NCI-H146 (cell line): Measurements from ENCODE around the gene ALDH1A2.

Source experiments
- DNase-seq: peaks from one replicate; lab custom pipeline; 2025; lab: John Stamatoyannopoulos, UW

Gene ALDH1A2

DNA sequence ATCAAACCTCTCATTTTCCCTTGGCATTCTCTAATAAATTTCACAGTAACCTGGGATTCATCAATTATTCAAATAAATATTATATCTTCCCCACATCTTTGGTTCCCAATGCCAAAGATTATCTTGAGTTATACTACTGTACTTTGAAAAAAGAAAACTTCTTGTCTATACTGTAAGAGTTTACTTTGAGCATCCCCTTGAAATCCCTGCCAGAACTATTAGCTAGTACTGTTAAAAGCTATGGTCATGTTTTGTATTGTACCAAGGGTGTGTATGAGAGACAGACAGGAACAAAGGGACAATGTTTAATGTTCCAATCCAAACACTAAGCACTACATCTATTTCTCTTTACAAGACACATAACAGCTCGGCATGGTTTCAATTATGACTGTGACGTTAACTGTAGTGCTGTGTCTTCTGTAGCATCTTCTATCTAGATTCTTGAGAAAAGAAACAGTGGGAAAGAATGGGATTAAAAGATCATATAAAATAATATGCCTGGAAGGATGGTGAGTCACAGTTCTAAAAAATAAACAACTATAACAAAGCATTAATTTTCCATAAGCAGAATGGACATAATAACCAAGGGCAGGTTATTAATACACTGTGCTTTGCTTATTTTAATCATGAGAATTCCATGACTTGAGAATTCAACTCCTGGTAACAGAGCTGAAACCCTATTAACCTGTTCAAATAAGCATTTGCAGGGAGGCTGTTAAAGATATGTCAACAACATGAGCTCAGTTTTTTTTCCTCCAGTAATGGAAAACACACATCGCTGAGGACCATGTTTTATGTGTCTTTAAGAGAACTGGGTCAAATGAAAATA is 71.1 kb downstream of the ALDH1A2 start:
- no peak for DNase-seq

DNA sequence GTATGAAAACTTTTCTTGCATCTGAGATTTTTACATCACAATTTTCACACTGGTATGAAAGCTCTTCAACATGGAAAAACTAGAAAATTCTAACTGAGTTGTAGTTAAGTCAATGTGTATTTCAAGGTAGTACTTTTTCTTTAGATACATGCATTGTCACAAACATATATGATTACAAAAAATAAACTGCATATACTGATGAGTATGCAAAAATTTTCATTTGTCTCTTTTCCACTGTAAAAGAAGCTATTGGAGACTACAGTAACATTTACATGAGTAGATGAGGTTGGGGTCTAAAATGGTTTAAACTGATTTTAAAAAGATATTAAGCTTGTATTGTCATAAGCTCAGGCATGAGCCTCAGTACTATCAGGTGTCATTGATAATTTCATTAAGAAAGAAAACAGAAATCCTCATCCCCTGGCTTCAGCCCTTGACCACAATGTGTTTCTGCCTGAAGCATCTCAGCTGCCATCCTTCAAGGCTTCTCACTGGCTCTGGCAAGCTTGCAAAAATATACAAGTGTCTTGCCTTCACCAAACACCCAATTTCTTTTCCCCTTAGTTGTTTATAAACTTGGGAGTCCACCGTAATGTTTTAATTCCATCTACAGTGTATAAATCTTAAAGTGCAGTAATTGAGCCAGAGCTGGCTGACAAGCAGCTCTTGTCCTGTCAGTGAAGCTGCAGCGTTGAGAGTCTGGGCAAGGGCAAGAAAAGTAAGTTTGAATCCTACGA is 71.9 kb downstream of the ALDH1A2 start:
- DNase-seq = no peak

DNA sequence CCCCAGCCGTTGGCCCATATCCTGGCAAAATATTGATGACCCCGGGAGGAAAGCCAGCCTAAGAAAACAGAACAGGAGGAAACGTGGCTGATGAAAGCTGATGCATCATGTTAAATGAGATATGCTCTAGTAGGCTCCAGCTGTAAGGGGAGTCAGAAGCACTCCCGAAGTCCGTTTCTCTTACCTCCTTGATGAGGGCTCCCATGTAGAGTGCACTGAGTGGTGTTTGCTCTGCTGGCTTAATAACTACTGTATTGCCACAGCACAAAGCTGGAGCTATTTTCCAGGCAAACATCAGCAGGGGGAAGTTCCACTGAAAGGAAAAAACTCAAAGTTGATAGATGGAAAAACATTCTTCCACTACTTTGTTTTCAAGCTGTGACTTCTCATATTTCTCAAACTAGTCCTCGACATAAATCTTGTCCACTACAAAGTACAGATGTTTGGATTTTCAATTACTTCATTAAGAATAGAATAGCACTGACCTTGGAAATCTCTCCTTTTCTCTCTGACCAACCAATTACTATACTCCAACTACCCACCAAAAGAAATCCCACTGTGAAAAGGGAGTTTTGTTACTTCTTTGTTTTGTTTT is 72.7 kb downstream of the ALDH1A2 start:
- DNase-seq = no peak

DNA sequence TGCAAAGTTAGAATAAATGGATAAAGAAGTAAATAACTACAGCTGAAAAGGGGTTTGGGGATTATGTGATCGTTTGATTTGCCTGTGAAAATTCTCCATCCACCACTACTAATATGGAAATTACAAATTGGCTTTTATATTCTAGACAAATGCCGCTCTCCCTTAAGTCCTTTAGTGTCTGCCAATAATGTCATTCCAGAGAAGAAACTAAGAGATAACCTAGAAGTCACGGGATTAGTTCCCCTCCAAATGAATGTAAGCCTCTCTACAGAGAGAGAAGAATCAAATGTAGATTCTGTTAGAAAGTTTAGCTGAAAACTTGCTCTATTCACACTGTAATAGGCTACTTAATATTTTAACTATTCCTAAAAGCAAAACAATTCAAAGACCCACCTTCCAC is 92.0 kb downstream of the ALDH1A2 start:
- DNase-seq = no peak

DNA sequence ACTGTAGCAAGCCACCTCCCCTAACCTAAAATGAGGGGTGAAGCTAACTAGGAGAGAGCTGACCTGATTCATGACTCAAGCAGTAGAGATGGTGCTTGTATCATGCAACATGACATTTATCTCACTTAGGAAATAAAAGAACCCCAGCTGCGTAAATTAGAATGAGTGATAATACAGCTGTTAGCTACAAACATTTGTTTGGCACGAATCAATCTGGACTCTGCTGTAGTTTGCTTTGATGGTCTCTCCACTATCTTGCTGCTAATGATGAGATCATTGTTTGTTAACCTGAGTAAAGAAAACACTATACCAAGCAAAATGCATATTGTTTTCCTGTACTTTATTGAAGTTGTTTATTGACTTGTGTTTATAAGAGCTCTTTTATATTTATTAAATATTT is 92.6 kb downstream of the ALDH1A2 start:
- DNase-seq = no peak

DNA sequence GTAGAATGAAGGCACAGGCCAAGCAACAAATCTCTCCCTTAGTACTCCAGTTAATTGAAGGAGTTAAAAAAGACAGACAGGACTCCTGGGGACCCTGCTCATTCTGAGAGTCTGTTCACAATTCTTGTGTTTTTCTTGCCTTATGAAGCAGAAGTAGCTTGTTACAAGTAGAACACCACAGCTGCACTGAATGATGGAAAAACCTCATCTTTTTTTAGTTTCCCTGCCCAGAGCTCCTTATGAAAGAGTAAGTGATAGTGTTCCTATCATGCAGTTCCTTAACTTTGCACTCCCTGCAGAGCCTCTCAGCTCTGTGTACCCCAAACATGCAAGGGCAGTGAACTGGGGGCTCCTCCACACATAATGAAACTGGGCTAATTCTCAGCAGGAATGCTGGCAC is 95.5 kb downstream of the ALDH1A2 start:
- DNase-seq = no peak

DNA sequence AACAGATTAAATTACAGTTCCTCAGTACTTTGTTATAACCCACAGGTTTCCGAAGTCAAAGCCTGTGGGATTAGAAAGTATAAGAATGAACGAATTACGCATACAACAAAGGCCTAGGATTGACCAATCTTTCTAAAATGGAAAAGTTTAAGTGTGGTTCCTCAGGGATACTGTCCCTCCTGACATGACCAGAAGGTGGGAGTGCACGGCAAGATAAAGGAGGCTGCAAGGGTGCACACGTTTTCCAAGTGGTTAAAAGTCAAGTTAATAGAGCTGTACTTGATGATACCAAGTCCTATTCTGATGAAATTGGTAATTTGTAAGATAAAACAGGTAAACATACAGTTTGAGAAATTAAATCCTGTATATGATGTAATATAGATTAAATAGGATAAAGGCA is 96.2 kb downstream of the ALDH1A2 start:
- no peak for DNase-seq

DNA sequence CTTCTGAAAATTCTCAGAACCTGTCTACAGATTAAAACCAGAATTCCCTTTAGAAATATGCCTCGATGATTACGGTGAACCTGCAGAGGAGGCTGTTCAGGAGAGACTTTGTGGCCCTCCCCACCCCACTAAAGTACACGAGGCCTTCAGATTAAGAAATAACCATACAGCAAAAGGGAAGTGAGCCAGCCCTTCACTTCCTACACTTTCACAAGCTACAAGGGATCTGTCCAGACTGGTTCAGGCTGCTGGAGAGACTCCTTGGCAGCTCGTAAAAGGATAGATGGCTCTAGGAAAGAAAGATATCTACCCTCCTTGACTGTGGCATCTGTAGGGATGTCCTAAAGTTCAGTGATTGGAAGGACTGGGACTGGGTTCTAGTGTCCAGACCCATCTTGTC is 102.6 kb downstream of the ALDH1A2 start:
- DNase-seq = no peak

DNA sequence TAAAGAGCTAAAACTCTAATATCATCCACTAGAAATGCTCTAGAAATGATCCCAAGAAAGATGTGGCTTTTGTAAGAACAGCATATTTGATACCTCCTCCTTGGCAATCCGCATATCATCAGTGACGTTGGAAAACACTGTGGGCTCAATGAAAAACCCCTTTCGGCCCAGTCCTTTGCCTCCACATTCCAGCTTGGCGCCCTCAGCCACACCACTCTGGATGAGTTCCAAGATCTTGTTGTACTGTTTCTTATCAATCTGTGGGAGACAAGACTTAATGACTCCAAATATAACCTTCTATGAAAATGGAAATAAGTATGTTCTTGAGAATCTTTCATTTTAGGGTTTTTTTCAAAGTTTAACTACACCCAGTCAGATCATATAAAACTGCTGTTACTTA is 103.6 kb downstream of the ALDH1A2 start:
- DNase-seq = no peak

DNA sequence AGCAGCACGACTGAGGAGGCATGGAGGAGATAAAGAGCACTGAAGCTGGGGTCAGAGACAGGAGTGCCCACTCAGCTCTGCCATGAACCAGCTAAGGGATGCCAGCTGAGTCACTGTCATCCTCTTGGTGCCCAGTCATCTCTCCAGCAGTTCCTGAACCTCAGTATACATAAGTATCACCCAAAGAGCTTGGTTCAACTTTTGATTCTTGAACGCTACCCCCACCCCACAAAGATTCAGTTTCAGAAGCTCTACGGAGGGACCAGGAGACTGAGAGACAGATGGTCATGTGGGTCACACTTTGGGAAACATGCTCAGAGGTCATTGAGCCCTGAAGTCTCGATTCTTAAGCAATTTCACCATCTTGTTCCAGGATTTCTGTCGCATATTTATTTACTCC is 108.4 kb downstream of the ALDH1A2 start:
- no peak for DNase-seq

DNA sequence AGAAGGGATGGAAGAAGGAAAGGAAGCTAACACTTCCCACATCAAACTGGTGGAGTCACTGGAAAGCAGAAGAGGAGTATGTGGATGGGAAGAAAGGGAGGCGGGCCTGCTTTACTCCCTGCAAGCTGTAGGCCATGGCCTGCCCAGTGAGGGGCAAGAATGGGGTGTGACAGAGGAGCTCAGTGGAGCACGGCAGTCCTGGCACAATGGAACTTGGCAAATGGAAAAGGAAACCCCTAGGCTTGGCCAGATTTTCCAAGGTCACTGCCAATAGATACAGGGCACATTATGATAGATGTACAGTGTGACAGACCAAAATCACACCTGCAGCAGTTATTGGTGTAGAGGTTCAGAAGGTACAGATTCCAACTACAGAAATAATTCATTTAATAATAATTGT is 111.6 kb downstream of the ALDH1A2 start:
- DNase-seq = no peak

DNA sequence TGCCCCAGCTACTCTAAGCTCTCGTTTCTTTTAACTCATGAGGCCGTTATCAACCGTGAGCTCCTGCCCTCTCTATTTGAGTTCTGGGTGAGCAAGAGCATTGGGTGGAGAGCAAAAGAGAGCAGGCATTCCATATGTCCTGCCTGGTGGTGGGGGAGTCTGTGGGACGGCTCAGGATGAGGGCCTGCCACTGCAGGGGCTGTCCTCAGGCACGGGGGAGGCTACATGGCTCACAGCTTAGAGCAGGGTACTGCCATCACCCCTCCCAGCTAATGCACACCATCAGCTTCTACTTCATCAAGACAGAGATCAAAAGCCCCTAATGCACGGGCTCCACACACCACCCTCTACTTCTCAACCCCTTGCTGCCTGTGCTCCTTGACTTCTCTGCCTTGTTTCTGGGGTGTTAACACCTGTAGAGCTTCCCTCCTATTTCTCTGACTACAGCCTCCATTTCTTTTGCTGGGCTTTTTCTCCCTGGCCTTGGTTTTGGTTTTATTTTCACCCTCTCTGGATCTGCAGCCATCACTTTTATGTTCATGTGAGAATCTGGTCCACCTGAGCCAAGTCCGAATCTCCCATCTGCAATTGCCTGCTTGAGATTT is 114.1 kb downstream of the ALDH1A2 start:
- no peak for DNase-seq

DNA sequence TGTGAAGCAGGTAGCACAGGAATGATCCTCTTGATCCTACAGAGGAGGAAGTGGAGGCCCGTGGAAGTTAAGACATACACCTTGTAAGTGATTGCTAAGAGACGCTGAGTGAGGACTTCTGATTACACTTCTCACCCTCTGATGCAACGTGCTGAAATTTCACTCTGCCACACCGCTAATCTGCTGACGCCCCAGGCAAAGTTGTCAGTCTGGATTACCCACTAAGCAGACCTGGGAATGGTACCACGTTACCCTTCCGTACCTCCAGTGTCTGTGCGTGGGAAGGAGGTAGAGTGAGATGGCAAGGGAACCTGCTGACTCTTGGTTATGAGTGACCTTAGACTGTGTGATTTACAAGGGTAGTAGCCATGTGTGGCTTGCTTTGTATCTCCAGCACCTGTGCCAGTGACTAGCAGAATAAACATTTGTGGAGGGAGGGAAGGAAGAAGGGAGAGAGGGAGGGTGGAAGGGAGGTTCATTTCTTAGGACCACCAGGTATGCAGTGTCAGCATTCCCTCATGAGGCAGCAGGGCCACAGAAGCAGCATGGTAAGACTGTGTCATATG is 115.0 kb downstream of the ALDH1A2 start:
- DNase-seq = no peak

DNA sequence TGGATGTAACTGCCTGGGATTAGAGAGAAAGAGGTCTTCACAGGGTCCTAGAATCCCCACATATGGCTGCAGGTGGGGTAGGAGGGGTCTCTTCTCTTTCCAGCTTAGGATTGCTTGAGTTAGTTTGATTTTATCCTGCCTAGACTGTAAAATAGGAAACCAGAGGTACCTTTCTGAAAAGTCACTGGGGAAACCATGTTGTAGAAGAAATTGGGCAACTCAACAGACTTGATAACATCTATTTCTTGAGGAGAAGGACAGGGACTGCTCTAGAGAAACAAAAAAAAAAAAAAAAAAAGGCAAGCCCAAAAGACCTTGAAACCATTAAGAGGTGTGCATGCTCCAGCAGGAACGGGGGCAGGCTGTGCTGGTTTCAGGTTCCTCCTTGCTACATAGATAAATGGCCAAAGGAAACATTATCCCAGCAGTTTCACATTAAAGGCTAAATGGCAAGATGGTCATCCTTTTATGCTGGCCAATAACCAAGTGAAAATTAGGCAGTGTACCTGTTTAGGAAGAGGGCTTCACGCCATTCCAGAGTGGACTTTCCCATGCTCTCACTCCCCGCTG is 116.1 kb downstream of the ALDH1A2 start:
- DNase-seq = no peak

DNA sequence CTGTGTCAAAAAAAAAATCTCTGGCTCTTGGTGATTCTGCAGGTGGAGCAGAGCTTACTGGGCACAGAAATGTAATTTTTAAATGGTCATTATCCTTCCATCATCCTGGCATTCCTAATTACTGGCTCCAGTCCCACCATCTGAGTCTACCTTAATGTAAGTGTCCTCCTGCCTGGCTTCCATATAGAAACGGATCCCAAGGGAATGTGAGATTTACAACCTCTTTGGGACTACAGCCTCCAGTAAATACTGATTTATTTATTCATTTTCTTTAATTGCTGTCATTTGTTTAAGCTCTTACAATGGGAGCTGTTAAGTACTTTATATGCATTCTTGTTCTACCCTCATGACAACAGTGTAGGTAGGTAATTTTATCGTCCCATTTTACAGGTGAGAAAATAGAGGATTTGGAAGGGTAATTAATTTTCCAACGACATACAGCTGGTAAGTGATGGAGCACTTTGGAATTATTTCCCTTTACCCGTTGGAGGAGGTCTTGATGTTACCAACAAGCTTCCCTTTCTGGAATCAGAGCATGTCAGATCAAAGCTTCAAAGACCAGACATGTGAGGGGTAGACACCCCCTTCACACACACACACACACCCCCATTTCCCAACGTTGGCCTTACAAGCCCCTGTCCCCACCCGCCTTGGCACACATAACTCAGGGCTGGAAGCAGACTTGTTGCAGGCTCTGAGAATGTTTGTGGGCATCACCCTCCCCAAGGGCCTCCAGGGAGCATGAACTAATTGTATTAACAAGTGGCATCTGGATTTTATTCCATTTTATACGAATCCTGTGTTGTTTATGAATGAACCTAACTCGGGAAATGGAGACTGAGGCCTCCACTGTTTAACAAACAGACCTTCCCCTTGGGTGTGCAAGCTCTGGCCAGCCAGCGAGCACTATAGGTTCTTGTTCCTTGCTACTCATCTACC is 116.9 kb downstream of the ALDH1A2 start:
- no peak for DNase-seq

DNA sequence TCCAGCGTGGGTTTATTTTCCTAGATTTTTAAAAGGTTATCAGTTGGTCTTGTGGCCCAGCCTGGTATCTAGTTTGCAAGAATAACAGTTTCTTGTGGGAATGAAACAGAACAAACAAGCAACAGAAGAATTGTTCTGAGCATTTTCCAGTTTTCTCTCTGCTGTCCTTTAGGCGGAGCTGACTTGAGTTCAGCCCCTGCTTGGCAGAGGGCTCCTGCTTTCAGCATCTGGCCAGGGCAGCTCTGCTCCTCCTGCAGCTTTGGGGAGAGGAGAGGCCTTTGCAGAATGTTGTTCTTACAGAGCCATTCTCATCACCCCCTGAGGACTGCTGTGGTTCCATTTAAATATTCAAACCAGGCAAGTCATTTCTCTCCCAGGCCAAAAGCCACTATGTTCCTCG is 117.7 kb downstream of the ALDH1A2 start:
- no peak for DNase-seq

DNA sequence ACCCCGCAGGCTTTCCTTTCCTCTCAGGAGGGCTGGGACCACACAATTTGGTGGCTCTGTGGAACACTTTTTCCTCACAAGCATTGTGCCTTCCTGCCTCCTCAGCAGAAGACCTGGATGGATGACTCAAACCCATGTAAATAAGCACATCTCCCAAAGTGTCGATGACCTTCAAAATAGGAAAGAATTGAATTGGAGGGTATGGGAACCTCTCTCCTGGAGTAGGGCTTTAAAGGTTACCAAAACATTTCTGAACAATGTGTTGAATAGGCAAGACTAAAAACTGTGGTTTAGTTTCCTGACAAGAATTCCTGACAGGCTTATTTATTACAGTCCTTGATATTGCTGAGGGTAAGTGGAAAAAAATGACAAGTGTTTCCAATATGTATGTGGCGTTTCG is 118.2 kb downstream of the ALDH1A2 start:
- DNase-seq = no peak

DNA sequence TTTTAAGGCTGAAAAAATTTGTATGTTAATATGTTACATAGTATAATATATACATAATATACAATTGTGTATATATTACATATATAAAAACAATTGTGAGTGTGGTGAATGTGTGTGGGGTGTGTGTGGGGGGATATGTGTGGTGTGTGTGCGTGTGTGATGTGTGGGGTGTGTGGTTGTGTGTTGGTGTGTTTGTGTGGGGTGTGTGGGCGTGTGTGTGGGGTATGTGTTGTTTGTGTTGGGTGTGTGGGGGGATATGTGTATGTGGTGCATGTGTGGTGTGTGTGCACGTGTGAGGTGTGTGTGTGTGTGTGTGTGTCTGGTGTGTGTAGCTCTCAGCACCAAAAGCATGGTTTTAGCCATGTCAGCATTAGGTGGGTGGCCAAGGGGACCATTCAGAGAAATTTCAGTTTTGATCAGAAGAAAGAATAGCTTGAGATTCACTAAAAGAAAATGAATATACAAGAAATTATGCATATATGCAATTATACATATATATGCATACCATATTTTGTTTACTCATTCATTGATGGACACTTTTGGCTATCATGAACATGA is 118.9 kb downstream of the ALDH1A2 start:
- no peak for DNase-seq

DNA sequence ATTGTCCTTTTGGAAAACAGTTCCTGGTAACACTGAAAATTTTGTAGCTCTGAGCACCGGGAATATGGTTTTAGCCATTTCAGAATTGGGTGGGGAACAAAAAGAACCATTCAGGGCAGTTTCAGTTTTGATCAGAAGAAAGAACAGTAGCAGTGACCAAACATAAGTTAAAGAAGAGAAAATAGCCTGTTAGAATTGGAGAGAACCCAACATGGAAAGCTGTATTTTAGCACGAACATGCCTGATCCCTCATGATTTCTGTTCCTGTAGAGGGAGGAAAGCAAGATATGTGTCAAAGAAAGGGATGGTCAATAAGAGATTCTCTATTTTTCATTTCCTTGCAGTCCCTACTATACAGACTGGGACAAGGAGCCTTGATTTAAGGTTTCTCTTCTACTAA is 119.9 kb downstream of the ALDH1A2 start:
- DNase-seq = no peak

DNA sequence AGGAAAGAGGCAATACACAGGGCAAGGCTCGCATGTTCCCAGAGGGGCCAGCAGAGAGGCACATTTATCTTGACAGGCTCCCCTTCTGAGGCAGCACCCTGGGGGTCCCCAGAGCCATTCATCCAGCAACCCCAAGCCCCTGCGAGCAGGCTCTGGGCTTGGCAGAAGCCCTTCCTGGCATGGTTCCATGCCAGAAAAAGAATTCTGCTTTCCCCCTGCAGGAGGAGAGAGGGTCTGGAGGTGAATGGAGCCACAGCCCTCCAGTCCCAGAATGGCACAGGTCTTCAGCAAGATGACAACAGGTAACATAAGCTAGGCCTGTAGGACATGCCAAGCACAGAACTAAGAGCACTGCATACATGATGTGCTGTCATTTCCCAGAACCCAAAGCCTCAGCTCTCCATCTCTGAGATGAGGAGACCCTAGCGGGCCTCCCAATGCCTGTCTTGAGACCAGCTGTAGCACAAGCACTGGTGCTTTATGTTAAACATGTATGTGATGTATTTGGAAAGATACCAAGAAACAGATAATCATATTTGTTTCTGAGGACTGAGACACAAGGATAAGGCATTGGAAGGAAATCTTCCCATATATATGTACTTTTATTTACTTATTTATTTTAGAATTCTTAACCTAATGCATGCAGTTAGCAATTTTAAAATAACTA is 121.6 kb downstream of the ALDH1A2 start:
- no peak for DNase-seq
